Vagina (tissue), 2 donors: ENCODE results near the gene BSN. TPM values are rescaled to one million over a fixed set of nuclear protein-coding genes. Genes with fewer than 3 reads are reported as not detected.
"Not testable (repeated sequence)": the region's sequence is repeated elsewhere in the genome, so short reads cannot be mapped to it uniquely, and the experiment has no call there.

Experiments
- DNase-seq, 2 donors: peaks; one replicate each; pipeline ENCODE4 v3.0.0-alpha.2; 2017; ENCODE audit errors: extremely low spot score in 2 of 2
- H3K27ac ChIP-seq: fragments of 200-600 bp; sonication (generic); one replicate; pipeline ENCODE4 v1.5.1; 2019
- H3K27me3 ChIP-seq: fragments of 200-600 bp; sonication (generic); one replicate; pipeline ENCODE4 v1.5.1; 2019
- H3K36me3 ChIP-seq, 2 donors: fragments of 200-600 bp; sonication (generic); one replicate each; pipeline ENCODE4 v1.5.1; 2017 to 2019
- H3K4me1 ChIP-seq: fragments of 200-600 bp; sonication (generic); one replicate; pipeline ENCODE4 v1.5.1; 2019
- H3K4me3 ChIP-seq, 2 donors: fragments of 200-600 bp; sonication (generic); 1 replicate in 1 of 2; 2 replicates in 1 of 2; pipeline ENCODE4 v1.5.1; 2016 to 2019
- H3K9me3 ChIP-seq: fragments of 200-600 bp; sonication (generic); one replicate; pipeline ENCODE4 v1.5.1; 2019
- POLR2A ChIP-seq, 2 donors: fragments of 450-650 bp; IDR thresholded peaks; one replicate each; pipeline ENCODE4 v1.6.1; 2017; ENCODE audit warnings: antibody characterized with exemption in 2 of 2, mild to moderate bottlenecking in 2 of 2, moderate library complexity in 2 of 2
- POLR2AphosphoS5 ChIP-seq, 2 donors: sonication (generic); formaldehyde crosslinking; IDR thresholded peaks; one replicate each; pipeline ENCODE4 v1.9.0; 2017; ENCODE audit warnings: antibody characterized with exemption in 2 of 2, mild to moderate bottlenecking in 2 of 2, low read depth in 1 of 2; ENCODE audit not compliant: insufficient read depth in 1 of 2
- intact Hi-C: fragments of 100-400 bp; cut with DNase I; formaldehyde crosslinking; loops from one replicate; pipeline ENCODE4 v1.15.1; 2023
- total RNA-seq: library from RNA; depleted of rRNA; stranded (reverse); fragments of >200 nt; gene quantifications from one replicate; pipeline ENCODE4 v1.2.3, GENCODE V29; 2016
- TF ChIP-seq, protein P1 (sequence below), 3 experiments: fragments of 450-650 bp in 2 of 3; fragments of 200-600 bp in 1 of 3; sonication (generic) in 1 of 3; IDR thresholded peaks; one replicate each; pipeline ENCODE4 v1.5.1; 2017 to 2019; ENCODE audit warnings: antibody characterized with exemption in 3 of 3, mild to moderate bottlenecking in 2 of 3, moderate library complexity in 2 of 3

The BSN gene
- total RNA-seq, 1 donor from 2014 or later, result 0.74 TPM

DNA sequence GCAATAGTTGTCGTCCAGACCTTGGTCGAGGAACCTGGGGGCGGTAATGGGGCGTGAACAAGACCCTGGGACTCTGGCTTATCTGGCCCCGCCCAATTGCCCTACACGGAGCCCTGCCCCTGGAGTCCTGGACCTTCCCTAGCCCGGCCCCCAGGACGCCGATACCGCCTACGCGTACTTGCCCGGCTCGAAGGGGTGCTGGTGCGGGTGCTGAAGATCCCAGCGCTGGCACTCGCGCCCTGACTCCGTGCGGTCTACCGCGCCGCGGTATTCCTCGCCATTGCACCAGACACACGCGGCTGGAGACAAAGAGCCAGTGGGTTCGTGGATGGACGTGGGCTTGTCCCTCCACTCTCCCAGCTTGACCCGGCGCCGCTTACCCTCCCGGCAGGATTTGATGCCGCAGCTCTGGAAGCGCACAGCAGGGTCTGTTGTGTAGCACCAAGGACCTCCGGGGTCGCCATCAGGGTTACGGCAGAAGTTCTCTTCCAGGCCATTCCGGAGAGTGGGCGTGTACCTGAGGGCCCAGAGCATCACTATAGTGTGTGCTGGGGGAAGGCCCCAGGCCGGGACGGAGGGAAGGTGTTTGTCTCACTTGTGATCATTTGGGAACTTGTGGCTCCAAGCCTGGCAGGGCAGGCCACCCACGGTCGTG lies 132.6 kb downstream of the BSN start:
- DNase-seq, H3K27ac ChIP-seq, H3K27me3 ChIP-seq, H3K9me3 ChIP-seq, intact Hi-C loops: not testable (repeated sequence)
- Histone ChIP-seq H3K4me3 (peak overlapping the region; percentile 37 to 38), H3K4me1 (peaks cover 49% of the 10 kb centered on the region), H3K36me3 (peaks cover 0 to 20% of the 10 kb centered on the region in 2 donors)

DNA sequence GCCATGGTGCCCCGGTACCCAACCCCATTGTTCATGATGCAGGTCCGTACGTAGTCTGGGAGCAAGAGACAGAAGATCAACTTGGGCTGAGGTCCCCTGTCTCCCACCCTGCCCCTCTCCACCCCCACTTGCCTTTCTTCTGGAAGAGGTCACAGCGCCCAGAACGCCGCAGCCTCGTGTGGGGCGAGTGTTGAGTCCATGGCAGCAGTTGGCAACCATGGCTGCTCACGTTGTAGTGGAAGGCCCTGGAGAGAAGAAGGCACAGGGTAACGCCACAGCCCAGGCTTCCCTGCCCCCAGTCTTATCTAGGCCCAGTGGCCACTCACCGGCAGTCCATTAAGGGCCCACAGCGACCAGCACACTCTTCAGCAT lies 133.1 kb downstream of the BSN start:
- peaks cover 51% of the 10 kb centered on the region for H3K4me1 ChIP-seq
- DNase-seq, result not testable (repeated sequence)

DNA sequence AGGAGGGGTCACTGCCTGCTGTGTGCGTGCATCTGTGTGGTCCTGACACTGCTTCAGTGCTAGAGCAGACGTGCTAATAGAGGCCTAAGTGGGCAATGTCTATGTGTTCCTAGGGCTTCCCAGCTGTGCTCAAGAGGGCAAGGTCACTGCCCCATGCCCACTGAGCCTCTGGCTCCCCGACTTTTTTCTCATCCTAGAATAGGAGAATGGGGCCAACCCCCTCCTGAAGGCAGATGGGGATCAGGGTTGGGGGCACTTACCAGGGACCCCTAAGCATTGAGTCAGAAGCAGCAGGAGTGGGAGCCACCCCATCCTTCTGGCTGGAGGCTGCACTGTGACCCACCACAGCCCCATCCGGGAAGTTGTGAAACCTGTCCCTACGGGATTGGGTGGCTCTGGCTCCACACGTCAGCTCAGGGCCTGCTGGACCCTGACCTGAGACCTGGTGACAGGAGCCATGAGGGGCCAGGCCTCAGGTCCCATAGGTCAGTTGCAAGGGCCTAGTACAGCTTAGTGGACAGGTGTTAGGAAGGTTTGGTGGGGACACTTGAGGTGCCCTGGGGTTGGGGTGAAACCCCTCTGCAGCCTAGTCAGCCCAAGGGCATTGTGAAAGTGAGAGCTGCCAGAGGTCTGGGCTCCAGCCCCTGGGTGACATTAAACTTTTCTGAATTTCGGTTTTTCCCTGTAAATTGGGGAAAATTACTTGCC lies 134.2 kb downstream of the BSN start:
- Histone ChIP-seq H3K4me1 (peaks cover 51% of the 10 kb centered on the region), H3K27ac (peak overlapping the region; percentile 83), H3K4me3 (peak overlapping the region; percentile 81 to 97)
- H3K9me3 ChIP-seq, DNase-seq, intact Hi-C loops, H3K27me3 ChIP-seq, H3K36me3 ChIP-seq: not testable (repeated sequence)

More for the DNA sequence above, 133.1 kb downstream of the BSN start:
- H3K27ac ChIP-seq, H3K4me3 ChIP-seq, H3K9me3 ChIP-seq, H3K27me3 ChIP-seq, intact Hi-C loops: not testable (repeated sequence)
- peaks cover 0 to 15% of the 10 kb centered on the region in 2 donors for H3K36me3 ChIP-seq

DNA sequence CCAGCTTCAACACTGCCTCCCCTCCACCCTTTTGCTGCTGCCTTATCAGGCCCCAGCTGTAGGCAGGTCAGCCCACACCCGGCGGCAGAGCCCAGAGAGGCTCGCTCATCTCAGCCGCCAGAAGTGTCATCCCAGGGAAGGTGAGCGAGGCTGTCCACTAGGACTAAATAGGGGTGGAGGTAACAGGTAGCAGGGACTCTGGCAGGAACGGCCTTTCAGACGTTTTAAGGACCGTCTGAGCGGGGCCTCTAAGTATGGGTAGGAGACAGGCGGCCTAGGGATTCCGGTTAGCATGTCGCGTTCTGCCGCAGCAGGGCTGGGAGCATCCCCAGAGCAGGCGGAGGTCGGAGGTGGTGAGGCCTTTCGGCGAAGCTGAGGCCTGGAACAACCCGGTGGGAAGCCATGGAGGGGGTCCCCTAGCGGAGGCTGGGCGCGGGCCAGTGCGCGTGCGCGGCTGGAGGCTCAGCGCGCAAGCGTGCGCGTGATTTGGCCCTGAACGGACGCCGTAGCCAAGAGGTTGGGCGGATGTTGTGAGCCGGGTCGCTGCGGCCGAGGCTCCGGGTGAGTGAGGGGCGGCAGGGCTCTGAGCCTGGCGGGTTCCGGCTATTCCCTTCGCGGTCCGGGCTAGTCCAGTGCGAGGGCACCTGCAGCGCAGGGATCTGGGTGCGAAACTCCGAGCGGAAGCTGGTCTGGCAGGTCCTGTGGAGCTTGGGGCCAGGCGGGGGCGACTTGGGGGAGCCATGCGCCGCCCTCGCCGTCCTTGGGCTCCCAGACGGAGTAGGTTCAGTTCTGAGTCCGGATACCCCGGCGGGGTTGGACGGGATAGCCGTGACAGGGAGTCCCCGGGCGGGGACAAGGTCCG lies 135.0 kb downstream of the BSN start, which contains the start of the genes MST1 and RNF123:
Gene MST1 (minus strand): TSS at position 429 of the 862 bp plus-strand sequence. CDS start 783 bp downstream, outside the sequence.
Gene RNF123 (plus strand): TSS at position 512 of the 862 bp plus-strand sequence. CDS start 1,609 bp downstream, outside the sequence.
- DNase-seq, result no peak
- H3K27ac ChIP-seq, result peak within 1 kb of the TSS; percentile 83
- TF ChIP-seq POLR2A (IDR thresholded peaks at IDR 0.05), result peak in 1 of 2 donors; percentile 27
- TF ChIP-seq, protein P1, sequence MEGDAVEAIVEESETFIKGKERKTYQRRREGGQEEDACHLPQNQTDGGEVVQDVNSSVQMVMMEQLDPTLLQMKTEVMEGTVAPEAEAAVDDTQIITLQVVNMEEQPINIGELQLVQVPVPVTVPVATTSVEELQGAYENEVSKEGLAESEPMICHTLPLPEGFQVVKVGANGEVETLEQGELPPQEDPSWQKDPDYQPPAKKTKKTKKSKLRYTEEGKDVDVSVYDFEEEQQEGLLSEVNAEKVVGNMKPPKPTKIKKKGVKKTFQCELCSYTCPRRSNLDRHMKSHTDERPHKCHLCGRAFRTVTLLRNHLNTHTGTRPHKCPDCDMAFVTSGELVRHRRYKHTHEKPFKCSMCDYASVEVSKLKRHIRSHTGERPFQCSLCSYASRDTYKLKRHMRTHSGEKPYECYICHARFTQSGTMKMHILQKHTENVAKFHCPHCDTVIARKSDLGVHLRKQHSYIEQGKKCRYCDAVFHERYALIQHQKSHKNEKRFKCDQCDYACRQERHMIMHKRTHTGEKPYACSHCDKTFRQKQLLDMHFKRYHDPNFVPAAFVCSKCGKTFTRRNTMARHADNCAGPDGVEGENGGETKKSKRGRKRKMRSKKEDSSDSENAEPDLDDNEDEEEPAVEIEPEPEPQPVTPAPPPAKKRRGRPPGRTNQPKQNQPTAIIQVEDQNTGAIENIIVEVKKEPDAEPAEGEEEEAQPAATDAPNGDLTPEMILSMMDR (IDR thresholded peaks at IDR 0.05), result peak in 2 of 3 experiments; percentile 14 to 51
- peak; percentile 76 to 81 for TF ChIP-seq POLR2AphosphoS5 (IDR thresholded peaks at IDR 0.05; ENCODE audit: insufficient read depth in 1 of 2, low read depth in 1 of 2)
- H3K36me3 ChIP-seq, result peaks cover 0 to 2% of the 10 kb centered on the region in 2 donors
- H3K4me1 ChIP-seq, result peaks cover 51% of the 10 kb centered on the region
- peak within 1 kb of the TSS; percentile 81 to 97 for H3K4me3 ChIP-seq
- H3K27me3 ChIP-seq, result no peaks in the 10 kb centered on the region
- H3K9me3 ChIP-seq, result no peaks in the 10 kb centered on the region
- intact Hi-C loops, result no loop called here

DNA sequence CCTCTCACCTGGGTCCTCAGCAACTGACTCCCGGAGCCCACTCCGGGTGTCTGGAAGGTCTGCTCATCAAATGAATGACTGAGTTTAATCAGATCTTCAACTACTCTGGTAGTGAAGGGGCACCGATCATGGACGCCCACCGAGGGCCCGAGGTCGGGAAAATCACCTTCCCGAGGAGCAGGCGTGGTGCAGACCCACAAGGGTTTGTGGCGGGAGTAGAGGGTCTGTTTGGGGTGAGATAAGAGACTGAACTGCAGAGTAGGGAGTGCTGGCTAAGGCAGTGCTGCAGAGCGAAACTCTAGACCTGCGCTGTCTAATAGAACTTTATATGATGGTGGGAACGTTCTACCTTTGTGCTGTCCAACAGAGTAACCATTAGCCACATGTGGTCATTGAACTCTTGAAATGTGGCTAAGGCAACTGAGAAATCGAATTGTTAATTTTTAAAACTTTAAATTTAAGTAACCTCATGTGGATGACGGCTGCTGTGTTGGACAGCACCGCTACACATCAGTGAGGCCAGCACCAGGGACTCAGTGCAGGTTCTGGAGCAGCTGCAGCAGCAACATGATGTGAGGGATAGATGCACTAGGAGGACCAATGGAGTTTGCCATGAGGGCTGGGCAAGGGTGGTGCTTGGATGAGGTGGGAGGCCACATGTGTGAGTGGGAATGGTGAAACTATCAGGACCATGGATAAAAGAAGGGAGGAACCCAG lies 135.8 kb downstream of the BSN start:
- H3K36me3 ChIP-seq, H3K27me3 ChIP-seq, H3K9me3 ChIP-seq, DNase-seq, intact Hi-C loops: not testable (repeated sequence)
- Histone ChIP-seq H3K4me3 (peak overlapping the region; percentile 81 to 97), H3K4me1 (peaks cover 51% of the 10 kb centered on the region), H3K27ac (peak overlapping the region; percentile 83)

- H3K36me3 ChIP-seq, H3K4me3 ChIP-seq, H3K9me3 ChIP-seq, intact Hi-C loops, H3K27ac ChIP-seq, DNase-seq, H3K27me3 ChIP-seq: not testable (repeated sequence)
- H3K4me1 ChIP-seq, result peaks cover 51% of the 10 kb centered on the region
Observed at GRCh38 chr3:49690856-49691255, 136.6 kb downstream of the BSN start.

GRCh38 chr3:49691481-49691880 lies 137.2 kb downstream of the BSN start:
- DNase-seq, H3K27me3 ChIP-seq, H3K36me3 ChIP-seq, H3K27ac ChIP-seq, H3K9me3 ChIP-seq, intact Hi-C loops, H3K4me3 ChIP-seq: not testable (repeated sequence)
- peaks cover 46% of the 10 kb centered on the region for H3K4me1 ChIP-seq

GRCh38 chr3:49694409-49695070 lies 140.3 kb downstream of the BSN start:
- intact Hi-C loops, H3K27ac ChIP-seq, H3K4me3 ChIP-seq, H3K9me3 ChIP-seq, DNase-seq, H3K27me3 ChIP-seq: not testable (repeated sequence)
- H3K36me3 ChIP-seq, result peaks cover 0 to 18% of the 10 kb centered on the region in 2 donors
- H3K4me1 ChIP-seq, result peaks cover 25% of the 10 kb centered on the region

DNA sequence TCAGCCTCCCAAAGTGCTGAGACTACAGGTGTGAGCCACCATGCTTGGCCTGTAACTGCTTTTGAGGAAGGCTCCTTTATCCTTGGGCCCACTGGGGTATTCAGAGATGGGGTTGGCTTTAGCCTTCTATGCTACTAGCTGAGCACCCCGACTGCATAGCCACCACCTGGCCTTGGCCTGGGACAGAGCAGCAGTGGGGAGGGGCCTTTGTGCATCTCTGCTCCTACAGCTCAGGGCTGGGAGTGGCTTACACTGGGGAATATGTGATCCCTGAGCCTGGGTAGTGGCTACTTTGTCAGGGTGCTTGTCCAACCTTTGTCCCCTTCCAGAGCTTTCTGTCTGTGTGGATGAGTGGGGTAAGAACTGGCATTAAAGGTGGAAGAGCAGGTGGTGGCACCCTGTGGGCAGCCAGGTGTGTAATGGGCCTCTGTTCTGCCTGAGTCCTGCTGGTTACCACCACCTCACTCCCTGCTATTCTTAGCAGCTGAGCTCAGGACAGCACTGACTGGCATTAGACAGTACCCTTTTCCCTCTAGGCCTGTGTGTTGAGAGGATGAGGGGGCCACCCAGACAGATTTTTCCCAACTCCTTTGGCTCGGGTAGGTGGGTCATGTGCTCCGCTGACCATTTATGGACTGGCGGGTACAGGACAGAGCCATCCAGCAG lies 141.2 kb downstream of the BSN start:
- H3K36me3 ChIP-seq, result peaks cover 0 to 18% of the 10 kb centered on the region in 2 donors
- H3K27me3 ChIP-seq, H3K4me3 ChIP-seq, H3K9me3 ChIP-seq, H3K27ac ChIP-seq, DNase-seq, intact Hi-C loops: not testable (repeated sequence)
- peaks cover 16% of the 10 kb centered on the region for H3K4me1 ChIP-seq
